ENCODE results near the gene EMSY.
"Not testable (repeated sequence)": the region's sequence is repeated elsewhere in the genome, so short reads cannot be mapped to it uniquely, and the experiment has no call there.

The EMSY gene

DNA sequence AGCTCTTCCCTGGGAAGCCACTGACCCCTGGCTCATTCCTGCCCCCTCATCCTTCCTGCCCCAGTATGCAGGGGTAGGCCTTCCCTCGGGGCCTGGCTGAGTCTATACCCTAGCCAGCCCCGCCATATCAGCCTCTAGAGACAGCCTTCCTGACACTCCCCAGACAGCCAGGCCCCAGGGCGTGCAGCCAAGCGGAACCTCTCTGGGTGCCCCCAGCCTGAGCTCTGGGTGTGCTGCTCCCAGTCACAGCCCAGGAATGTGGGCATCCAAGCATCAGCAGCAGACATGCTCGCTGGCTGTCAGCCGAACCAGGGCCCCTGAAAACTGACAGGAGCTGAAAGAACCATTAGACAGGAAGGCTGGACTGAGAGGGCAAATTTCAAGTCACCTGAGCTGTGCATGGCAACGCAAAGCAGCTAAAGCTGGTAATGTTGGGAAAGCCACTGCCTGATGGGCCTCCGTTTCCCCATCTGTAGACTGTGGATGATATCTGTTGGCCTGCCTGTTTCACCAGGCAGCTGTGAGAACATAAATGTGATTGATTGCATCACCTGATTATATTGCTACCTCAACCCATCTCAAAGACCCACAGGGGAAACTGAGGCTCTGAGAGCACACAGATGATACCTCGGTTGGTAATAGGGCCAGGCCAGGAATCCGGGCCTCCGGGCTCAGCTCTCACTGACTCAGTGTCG, 132.6 kb downstream of the EMSY start:
- peak; percentile 92 for DNase-seq

DNA sequence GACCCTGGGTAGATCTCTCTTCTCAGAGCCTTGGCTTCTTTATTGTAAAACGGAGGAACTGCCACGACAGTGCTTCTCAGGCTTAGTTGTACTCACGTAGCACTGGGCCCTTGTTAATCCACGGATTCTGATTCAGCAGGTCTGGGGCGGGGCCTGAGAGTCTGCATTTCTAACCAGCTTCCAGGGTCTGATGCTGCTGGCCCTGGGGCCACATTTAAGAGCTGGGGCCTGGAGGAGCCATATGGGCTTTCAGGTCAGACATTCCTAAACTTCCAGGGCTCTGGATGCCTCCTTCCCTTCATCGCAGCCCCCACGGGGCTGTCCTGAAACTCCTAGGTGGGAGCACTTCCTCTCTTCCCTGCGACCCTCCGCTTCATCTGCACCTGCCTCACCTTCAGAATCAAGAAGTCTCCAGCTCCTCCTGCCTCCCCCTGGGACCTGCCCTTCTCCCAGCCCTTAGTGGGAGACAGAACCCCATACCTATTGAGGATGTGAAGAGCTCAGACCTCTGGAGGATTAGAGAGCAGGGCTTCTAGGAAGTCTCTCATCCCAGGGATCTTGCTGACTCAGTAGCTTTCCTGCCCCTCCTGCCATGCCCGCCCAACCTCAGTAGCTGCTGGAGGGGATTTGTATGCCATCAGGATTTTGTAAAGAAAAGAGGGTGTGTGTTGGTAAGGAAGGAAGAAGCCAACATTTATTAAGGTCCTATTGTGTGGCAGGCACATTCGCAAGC, 133.3 kb downstream of the EMSY start:
- no peak for DNase-seq

DNA sequence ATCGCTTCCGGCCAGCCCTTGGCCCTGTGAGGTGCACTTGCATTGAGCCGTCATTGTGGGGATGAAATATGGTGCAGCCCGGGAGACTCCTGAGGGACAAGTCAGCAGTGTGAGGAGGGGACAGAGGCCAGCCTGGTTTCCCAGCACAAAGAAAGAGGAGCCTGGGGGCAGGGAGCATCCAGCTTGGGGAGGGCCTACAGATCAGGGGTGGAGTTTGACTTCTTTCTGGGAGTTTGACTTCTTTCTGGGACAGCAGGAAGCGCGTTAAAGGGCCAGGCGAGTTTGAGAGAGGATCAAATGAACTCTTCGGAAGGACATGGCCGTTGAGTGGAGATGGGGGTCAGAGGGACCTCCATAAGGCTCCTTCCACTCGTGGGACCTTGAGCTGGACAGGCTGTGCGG, 133.8 kb downstream of the EMSY start:
- peak; percentile 36 for DNase-seq

DNA sequence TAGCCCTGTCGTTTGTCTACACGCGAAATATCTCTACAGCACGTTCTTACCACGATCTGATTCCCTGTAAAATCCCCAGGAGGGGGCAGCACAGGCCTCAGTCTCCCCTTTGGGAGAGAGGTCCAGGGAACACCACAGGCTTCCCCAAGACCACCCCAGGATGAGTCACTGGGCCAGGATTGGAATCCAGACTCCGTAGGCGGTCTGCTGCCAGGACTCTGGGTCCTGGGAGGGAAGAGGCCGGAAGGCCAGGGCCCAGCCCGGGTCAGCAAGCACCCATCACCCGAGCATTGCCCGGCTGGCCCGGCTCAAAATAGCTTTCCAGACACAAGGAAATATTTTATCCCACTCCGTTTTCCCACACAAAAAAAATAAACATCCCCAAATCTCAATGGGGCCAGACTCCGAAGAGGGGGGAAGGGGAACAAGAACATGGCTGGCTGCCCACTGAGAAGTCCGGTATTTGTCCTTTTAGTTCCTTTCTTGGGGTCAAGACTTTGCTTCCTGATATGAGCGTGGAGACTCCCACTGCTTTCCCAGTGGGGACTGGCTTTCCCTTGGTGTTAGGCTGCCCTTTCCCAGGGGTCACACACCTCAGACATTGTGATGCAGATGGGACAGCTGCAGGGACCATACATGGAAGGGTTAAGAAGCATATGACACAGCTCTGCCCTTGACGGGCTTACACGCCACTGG, 134.4 kb downstream of the EMSY start:
- peak; percentile 40 for DNase-seq

- DNase-seq, result no peak
Observed at GRCh38 chr11:76579752-76580151, 134.9 kb downstream of the EMSY start.

DNA sequence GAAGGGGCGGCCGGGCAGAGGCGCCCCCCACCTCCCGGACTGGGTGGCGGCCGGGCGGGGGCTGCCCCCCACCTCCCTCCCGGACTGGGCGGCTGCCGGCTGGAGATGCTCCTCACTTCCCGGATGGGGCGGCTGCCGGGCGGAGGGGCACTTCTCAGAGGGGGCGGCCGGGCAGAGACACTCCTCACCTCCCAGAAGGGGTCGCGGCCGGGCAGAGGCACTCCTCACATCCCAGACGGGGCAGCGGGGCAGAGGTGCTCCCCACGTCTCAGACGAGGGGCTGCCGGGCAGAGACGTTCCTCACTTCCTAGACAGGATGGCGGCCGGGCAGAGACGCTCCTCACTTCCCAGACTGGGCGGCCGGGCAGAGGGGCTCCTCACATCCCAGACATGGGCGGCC, 137.7 kb downstream of the EMSY start:
- not testable (repeated sequence) for DNase-seq

- no peak for DNase-seq
Observed at GRCh38 chr11:76587820-76588454, 143.1 kb downstream of the EMSY start.

GRCh38 chr11:76588455-76589325, 143.9 kb downstream of the EMSY start:
- no peak for DNase-seq

DNA sequence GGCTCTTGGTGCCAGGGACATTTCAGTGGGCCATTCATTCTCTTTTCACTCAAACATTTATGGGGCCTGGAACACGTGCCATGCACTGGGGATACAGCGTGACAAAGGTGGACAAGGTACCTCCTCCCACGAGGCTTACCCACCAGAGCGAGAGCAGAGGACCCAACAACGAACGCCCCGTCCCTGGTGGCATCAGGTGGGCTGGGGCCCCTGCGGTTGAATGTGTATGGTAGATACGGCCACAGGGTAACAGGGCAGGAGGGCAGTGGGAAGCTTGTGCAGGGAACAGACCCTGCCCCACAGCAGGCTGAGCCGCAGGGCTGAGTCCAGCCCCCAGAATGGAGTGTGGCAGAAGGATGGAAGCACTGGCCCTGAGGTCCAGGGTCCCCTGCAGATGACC, 144.7 kb downstream of the EMSY start:
- DNase-seq, result no peak

- no peak for DNase-seq
Observed at GRCh38 chr11:76589964-76590950, 145.4 kb downstream of the EMSY start.

DNA sequence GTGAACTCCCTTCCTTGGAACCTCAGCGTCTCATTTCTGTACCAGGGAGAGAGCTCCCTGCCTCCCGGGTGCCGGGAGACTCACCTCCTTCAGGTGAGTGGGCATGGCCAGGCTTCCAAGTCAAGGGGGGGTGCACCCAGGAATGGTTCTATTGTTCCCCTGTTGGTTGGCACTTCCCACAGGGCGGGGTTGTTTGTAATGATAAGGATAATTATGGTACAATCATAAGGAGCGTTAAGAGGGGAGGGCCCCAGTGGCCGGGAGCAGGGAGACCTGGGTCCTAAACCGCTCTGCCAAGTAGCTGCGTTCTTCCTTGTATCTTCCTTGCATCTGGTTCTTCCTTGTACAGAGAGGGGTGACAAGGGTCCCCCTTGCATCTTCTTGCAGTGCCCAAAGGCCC, 146.6 kb downstream of the EMSY start:
- no peak for DNase-seq

DNA sequence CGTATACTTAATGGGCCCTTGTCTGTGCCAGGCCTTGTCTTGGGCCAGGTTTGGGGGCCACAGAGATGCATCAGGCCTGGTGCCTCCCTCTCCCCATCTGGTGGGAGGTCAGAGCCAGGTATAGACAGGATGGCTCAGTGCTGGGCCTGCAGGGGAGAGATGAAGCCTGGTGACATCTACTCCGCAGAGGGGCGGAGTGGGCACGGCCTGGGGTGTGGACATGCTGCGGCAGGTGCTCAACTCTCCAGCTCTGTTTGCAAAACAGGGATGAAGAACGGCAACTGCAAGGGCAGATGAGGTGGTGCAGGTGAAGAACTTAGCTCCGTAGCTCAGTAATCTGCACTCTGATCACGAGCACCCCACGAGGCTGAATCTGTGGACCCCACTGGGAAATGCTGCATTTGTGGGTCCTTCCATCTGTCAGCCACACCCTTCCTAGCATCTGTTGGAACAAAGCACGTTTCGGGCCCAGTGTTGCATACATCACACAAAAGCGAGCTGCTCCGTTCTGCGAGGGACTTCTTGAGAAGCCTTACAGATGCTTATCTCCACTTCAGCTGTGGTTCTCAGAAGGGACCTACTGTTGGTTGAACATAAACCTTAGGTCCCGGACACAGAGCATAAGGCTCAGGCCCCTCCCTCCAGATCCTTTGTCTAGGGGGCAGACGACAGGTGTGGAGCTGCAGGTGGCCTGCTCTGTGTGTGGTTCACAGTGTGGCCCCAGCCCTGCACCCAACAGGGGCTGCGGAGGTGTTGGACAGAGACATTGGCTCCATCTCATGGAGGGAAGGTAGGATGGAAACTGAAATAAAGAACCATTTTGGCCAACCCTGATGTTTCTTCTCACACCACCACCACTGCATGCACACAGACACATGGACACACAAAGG, 147.5 kb downstream of the EMSY start:
- DNase-seq, result no peak

DNA sequence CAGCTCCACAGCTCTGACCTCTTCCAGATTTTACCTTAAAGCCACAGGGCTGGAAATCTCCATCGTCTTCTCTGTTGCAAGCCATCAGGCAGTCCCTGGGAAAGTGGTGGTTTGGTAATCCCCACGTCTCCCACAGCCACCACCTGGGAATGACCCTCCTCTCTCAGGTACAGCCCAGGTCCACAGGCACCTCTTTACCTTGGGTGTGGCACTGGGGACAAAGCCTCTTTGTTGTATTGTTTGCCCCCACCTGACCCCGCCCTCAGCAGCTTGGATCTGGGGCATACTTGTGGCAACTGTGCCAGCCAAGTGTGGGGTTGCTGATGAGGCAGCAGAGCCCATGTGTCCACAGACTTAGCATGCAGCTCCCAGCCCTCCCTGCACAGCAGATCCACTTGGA, 148.1 kb downstream of the EMSY start:
- DNase-seq, result no peak

DNA sequence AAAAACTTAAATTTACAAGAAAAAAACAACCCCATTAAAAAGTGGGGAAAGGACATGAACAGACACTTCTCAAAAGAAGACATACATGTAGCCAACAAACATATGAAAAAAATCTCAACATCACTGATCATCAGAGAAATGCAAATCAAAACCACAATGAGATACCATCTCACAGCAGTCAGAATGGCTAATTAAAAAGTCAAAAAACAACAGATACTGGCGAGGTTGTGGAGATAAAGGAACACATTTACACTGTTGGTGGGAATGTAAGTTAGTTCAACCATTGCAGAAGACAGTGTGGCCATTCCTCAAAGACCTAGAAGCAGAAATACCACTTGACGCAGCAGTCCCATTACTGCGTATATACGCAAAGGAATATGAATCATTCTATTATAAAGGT, 150.3 kb downstream of the EMSY start:
- not testable (repeated sequence) for DNase-seq

DNA sequence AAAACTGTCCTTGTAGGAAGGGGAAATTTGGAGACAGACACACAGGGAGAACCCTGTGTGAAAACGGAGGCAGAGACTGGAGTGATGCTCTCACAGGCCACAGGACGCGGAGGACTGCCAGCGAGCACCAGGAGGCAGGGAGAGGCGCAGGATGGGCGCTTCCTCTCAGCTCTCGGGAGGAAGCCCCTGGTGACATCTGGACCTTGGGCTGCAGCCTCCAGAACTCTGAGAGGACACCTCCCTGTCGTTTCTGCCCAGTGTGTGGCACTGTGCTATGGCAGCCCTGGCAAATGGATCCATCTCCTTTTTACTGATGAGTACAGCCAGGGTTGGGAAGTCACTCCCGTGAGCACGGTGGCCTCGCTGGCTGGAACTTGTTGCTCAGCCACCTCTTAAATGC, 151.8 kb downstream of the EMSY start:
- no peak for DNase-seq

GRCh38 chr11:76597533-76598425, 153.0 kb downstream of the EMSY start:
- no peak for DNase-seq

DNA sequence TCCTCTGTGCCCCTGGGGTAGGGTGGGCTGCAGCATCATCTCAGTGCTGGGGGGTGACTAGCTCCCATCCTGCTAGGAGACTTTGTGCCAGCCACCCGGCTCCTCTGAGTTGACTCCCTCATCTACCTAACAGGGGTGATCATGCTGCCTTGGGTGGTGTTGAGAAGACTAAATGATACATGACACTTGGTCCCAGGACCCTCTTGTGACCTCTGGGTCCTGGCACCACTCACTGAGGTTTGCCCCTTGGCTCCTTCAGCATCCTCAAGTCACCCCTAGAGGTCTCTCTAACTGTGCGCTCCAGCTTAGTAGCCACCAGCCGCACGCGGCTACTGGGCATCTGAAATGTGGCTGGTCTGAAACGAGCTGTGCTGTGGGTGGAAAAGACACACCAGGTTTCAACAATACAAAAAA, 153.6 kb downstream of the EMSY start:
- peak; percentile 66 for DNase-seq

- DNase-seq, result peak; percentile 92
Observed at GRCh38 chr11:76599041-76600013, 154.5 kb downstream of the EMSY start.
